Activated CD8-positive, alpha-beta T cell treated with anti-CD3 and anti-CD28 coated beads, Interleukin-2, amount 10 ng/mL, durations not matched to agents 7 days and 5 days (primary cell): ENCODE results near the gene MORF4L1. TPM values are rescaled to one million over a fixed set of nuclear protein-coding genes. Genes with fewer than 3 reads are reported as not detected.

Experiments
- ATAC-seq: fragments of 150-1000 bp; cut with Tn5 transposase; one replicate; pipeline ENCODE4 v1.10.0; 2021; ENCODE audit warnings: moderate library complexity
- CTCF ChIA-PET: fragments of 350-600 bp; sonication (Branson Sonifier 250); formaldehyde crosslinking; loops from one replicate; lab custom pipeline; 2021; ENCODE audit warnings: antibody characterized with exemption; lab: Charles Lee
- POLR2A ChIA-PET: fragments of 350-600 bp; sonication (Branson Sonifier 250); formaldehyde crosslinking; loops from one replicate; lab custom pipeline; 2021; ENCODE audit warnings: antibody characterized with exemption; lab: Charles Lee
- DNase-seq: peaks from one replicate; pipeline ENCODE4 v3.0.0-alpha.2; 2020
- H3K27ac Mint-ChIP-seq: one replicate; pipeline ENCODE4 v1.8.0; 2021; ENCODE audit warnings: mild to moderate bottlenecking, mixed read lengths
- H3K27me3 Mint-ChIP-seq: one replicate; pipeline ENCODE4 v1.8.0; 2021; ENCODE audit warnings: low read depth, mixed read lengths
- H3K36me3 Mint-ChIP-seq: one replicate; pipeline ENCODE4 v1.8.0; 2021; ENCODE audit warnings: low read depth, mixed read lengths
- H3K4me1 Mint-ChIP-seq: one replicate; pipeline ENCODE4 v1.8.0; 2021; ENCODE audit warnings: low read depth, mixed read lengths
- H3K4me3 Mint-ChIP-seq: one replicate; pipeline ENCODE4 v1.8.0; 2021; ENCODE audit warnings: mild to moderate bottlenecking, mixed read lengths
- H3K9me3 Mint-ChIP-seq: one replicate; pipeline ENCODE4 v1.8.0; 2022; ENCODE audit warnings: mixed read lengths; ENCODE audit not compliant: insufficient read depth
- total RNA-seq, 2 experiments: library from RNA; stranded (reverse); gene quantifications; one replicate each; pipeline ENCODE4 v1.2.3, GENCODE V29; 2021

Gene MORF4L1
- total RNA-seq, 2 experiments from 2014 or later = 243 to 244 TPM

DNA sequence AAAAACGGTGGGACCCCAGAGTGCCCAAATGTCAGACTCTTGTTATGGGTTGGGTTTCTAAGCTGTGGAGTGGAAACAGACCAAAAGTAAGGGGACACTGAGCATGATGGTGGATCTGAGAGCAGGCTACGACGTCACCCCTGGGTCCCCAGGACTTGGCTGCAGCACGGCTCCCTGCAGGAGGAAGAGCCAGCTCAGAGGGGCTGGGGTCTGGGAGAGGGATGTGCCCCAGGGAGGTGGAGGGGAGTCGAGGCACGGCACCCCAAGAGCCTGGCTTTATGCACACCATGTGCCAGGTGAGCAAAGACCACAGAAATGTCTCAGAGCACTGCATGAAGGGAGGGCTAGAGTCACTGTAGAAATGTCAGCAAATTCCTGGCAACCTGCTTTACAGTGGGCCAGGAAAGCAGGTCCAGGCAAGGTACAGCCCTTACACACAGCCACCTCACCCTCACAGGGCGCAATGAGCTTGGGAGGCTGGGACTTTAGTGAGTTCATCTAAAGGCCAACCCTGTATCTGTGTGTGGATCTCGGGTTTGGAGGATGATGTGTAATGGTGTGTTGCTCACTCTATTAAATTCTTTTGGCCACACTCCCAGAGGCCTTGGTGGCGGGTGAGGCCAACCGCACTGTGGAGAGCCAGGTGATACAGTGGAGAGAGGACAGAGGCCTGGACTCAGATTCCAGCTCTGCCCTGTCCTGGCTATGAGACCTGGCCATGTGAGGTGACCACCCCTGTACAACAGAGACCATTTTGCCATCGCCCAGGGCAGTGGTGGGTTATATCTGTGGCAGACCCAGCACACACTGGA is 58.1 kb downstream of the MORF4L1 start:
- DNase-seq = no peak
- peaks cover 2% of the 10 kb centered on the region for H3K4me1 Mint-ChIP-seq
- H3K4me3 Mint-ChIP-seq = no peak overlapping the region
- no peaks in the 10 kb centered on the region for H3K27me3 Mint-ChIP-seq
- ATAC-seq = peak; percentile 5
- POLR2A ChIA-PET = no interaction called here
- H3K9me3 Mint-ChIP-seq = no peaks in the 10 kb centered on the region
- CTCF ChIA-PET = no interaction called here
- H3K36me3 Mint-ChIP-seq = peaks cover 9% of the 10 kb centered on the region
- H3K27ac Mint-ChIP-seq = no peak overlapping the region

DNA sequence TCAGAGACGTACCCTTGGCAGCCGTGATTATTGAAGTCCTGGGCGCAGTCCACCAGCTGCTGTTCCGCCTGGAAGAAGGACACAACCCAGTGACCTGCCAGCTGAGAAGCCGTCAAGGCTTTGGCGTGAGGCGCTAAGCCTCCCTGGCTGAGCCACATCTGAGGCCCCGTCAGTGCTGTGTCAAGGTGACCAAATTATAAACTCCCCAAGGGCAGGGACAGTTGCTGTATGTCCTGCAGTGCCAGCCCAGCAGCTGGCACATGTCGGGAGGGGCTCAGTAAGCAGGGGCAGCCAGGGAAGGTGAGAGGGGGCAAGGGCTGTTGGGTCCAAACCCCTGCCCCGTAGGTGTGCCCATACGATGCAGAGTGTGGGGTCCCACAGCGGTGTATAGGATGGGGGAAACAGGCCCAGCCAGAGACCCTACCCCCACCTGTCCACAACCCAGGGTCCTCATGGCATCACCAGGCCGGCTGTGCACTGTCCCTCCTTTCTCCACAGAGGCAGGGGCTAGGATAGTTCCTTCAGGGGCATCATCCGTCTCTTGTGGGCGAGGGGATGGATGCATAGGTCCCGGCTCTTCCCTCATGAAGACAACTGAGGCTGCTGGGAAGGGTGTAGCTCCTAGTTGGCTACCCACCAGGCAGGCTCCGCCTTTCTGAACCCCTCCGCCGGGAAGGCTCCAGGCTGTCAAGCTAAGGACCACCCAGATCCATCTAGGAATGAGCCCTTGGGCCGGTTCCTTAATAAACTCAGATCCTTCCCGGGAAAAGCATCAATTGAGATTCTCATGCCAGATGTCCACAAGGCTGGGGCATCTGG is 59.0 kb downstream of the MORF4L1 start:
- H3K4me1 Mint-ChIP-seq = peaks cover 8% of the 10 kb centered on the region
- ChIA-PET POLR2A (interaction anchor here (0.6 kb wide), 1 partner anchor 514 kb away, joined by 3 read pairs; no protein-coding TSS in a partner anchor), CTCF (no interaction called here)
- DNase-seq (no peak), ATAC-seq (no peak)
- H3K4me3 Mint-ChIP-seq = no peak overlapping the region
- no peak overlapping the region for H3K27ac Mint-ChIP-seq
- H3K9me3 Mint-ChIP-seq = no peaks in the 10 kb centered on the region
- peaks cover 9% of the 10 kb centered on the region for H3K36me3 Mint-ChIP-seq
- H3K27me3 Mint-ChIP-seq = no peaks in the 10 kb centered on the region

DNA sequence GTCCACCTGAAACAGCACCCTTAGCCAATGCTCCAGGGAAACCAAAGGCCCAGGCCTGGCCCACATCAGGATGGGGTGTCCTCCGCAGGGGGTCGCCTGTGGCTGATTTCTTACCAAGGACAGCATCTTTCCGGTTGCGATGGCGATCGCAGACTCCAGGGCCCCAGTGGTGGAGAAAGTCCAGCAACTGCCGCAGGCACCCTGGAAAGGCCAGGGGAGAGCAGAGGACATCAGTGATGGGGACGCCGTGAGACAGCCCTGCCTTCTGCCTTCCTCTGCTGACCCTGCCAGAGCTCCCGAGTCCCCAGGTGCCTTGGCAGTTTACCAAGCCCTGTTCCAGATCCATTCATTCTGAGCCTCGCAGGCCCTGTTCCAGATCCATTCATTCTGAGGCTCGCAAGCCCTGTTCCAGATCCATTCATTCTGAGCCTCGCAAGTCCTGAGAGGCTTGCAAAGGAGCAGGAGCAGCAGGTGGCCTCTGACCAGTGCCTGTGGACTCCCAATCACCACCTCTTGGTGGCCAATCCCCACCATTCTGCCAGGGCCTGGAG is 59.6 kb downstream of the MORF4L1 start:
- DNase-seq = no peak
- H3K4me3 Mint-ChIP-seq = no peak overlapping the region
- ChIA-PET CTCF (no interaction called here), POLR2A (interaction anchor here (0.6 kb wide), 1 partner anchor 12 kb away, joined by 3 read pairs; no protein-coding TSS in a partner anchor)
- H3K27me3 Mint-ChIP-seq = no peaks in the 10 kb centered on the region
- peaks cover 15% of the 10 kb centered on the region for H3K4me1 Mint-ChIP-seq
- H3K36me3 Mint-ChIP-seq = peaks cover 12% of the 10 kb centered on the region
- H3K27ac Mint-ChIP-seq = no peak overlapping the region
- H3K9me3 Mint-ChIP-seq = no peaks in the 10 kb centered on the region
- ATAC-seq = no peak

DNA sequence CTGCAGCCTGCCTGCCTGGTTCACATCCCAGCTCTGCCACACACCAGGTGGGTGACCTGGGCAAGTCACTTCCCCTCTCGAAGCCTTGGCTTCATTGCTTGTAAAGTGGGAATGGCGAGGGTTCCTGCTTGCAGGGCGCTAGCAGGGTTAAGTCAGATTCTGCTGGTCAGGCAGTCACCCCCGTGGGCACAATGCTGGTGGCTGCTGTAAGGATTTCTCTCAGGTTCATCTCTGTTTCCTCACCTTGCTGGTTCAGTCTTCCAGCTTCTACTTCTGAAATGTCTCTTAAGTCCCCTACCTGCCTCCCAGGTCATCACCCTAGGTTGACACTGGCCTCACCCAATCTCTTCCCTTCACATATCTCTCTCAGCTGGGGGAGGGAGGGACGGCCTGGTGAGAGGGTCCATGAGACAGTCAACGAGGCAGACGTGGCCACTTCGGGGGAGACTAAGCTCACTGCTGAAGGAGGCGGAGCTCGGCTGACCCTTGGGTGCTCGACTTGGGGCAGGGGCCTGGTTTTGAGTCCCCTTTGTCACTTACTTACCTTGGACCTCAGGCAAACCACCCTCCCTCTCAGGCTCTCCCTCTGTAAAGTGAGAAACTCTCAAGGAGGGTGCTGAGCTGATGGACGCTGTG is 60.6 kb downstream of the MORF4L1 start:
- ChIA-PET CTCF (no interaction called here), POLR2A (interaction anchor here (0.6 kb wide), 1 partner anchor 13 kb away, joined by 3 read pairs; no protein-coding TSS in a partner anchor)
- H3K4me3 Mint-ChIP-seq = no peak overlapping the region
- H3K4me1 Mint-ChIP-seq = peaks cover 22% of the 10 kb centered on the region
- H3K27me3 Mint-ChIP-seq = peaks cover under 1% of the 10 kb centered on the region
- H3K36me3 Mint-ChIP-seq = peaks cover 12% of the 10 kb centered on the region
- no peak for ATAC-seq
- no peak overlapping the region for H3K27ac Mint-ChIP-seq
- DNase-seq = no peak
- no peaks in the 10 kb centered on the region for H3K9me3 Mint-ChIP-seq

DNA sequence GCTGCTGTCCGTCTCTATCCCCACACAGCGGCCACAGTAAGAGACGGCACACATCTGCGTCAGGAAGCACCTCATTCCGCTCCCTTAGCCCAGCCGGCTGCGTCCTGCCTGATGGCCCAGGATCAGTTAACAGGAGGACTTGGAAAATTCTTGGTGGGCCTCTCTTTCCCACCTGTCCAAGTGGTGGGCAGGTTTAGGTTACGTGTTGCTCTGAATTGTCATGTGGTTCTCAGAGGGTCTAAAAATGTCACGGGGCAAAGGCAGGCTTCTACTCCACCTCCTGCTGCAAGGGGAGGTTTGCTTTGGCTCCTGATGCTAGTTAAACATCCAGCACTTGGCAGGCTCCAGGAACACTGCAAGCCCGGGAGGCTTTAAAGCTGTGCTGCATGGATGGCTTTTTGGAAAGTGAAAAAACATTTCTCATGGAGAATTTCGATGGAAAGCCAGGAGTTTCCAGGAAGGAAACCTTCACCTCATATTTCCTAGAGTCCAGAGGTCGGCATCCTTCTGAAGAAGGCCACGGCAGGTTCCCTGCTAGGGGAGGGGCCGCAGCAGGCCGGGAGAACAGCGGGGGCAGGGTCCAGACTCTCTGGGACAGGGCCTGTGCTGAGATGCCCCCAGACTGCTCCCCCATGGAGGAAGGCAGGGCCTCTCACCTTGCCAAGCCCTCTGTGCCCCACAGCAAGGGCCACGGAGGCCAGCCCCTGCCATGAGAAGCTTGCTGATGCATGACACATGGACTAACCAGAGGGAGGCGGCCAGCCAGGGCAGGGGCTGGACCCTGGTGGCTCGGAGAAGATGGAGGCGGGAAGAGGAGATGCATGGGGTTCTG is 61.3 kb downstream of the MORF4L1 start:
- ATAC-seq = no peak
- H3K4me3 Mint-ChIP-seq = no peak overlapping the region
- no peak for DNase-seq
- H3K27ac Mint-ChIP-seq = no peak overlapping the region
- peaks cover 2% of the 10 kb centered on the region for H3K27me3 Mint-ChIP-seq
- H3K36me3 Mint-ChIP-seq = peaks cover 19% of the 10 kb centered on the region
- ChIA-PET POLR2A (no interaction called here), CTCF (no interaction called here)
- H3K4me1 Mint-ChIP-seq = peaks cover 29% of the 10 kb centered on the region
- H3K9me3 Mint-ChIP-seq = no peaks in the 10 kb centered on the region

DNA sequence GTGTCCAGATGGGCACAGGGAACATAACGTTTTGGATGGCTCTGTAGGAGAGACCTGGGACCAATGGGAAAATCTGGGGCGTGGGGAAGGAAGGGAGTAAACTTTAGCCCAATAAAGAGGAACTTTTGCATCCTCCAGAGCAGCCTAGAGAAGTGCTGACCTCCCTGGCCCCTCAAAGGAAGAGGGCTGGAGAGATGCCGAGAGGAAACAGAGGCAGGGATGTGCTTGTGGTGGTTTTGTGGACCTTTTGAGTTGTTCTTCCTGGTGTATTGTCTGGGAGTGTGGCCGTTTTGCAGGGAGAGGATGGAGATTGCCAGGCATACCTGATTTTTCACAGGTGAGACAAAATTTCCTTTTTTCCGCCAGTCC is 61.9 kb downstream of the MORF4L1 start:
- no peak for ATAC-seq
- H3K4me3 Mint-ChIP-seq = no peak overlapping the region
- peaks cover 21% of the 10 kb centered on the region for H3K36me3 Mint-ChIP-seq
- no peak overlapping the region for H3K27ac Mint-ChIP-seq
- CTCF ChIA-PET = no interaction called here
- H3K4me1 Mint-ChIP-seq = peaks cover 34% of the 10 kb centered on the region
- no peaks in the 10 kb centered on the region for H3K9me3 Mint-ChIP-seq
- no peak for DNase-seq
- POLR2A ChIA-PET = no interaction called here
- H3K27me3 Mint-ChIP-seq = peaks cover 2% of the 10 kb centered on the region

DNA sequence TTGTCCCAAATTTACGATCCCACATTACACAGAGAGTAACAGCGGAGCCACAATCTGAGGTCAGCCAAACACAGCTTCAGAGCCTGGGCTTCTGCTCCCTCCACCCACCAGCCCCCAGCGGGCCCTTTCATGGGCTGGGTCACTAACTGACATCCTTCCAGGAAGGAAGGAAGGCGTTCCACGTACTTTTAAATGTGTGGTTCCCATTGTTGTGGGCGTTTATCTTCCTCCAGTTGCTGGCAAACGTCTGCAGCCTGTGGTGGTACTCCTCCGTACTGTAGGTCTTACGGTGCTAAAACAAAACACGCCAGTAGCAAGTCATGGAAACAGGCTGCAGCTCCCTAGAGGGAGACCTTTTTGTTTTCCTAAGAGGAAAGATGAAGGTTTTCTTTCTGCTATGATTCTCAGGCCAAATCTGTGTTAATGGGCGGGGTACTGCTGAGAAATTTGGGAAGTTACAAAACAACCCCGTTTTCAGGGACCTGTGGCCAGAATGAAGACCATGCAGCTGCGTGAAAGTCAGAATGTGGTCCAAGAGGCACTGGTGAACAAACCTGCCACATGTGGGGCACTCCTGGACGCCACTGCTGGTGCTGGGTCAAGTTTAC is 64.5 kb downstream of the MORF4L1 start:
- ATAC-seq (peak; percentile 58), DNase-seq (peak; percentile 47)
- H3K4me1 Mint-ChIP-seq = peaks cover 39% of the 10 kb centered on the region
- peaks cover 2% of the 10 kb centered on the region for H3K27me3 Mint-ChIP-seq
- ChIA-PET POLR2A (no interaction called here), CTCF (interaction anchor here (0.6 to 1.4 kb wide), 2 partner anchors 27 to 524 kb away, joined by 4 read pairs; no protein-coding TSS in a partner anchor)
- H3K36me3 Mint-ChIP-seq = peaks cover 19% of the 10 kb centered on the region
- H3K4me3 Mint-ChIP-seq = peak overlapping the region; percentile 56
- no peaks in the 10 kb centered on the region for H3K9me3 Mint-ChIP-seq
- H3K27ac Mint-ChIP-seq = peak overlapping the region; percentile 80

DNA sequence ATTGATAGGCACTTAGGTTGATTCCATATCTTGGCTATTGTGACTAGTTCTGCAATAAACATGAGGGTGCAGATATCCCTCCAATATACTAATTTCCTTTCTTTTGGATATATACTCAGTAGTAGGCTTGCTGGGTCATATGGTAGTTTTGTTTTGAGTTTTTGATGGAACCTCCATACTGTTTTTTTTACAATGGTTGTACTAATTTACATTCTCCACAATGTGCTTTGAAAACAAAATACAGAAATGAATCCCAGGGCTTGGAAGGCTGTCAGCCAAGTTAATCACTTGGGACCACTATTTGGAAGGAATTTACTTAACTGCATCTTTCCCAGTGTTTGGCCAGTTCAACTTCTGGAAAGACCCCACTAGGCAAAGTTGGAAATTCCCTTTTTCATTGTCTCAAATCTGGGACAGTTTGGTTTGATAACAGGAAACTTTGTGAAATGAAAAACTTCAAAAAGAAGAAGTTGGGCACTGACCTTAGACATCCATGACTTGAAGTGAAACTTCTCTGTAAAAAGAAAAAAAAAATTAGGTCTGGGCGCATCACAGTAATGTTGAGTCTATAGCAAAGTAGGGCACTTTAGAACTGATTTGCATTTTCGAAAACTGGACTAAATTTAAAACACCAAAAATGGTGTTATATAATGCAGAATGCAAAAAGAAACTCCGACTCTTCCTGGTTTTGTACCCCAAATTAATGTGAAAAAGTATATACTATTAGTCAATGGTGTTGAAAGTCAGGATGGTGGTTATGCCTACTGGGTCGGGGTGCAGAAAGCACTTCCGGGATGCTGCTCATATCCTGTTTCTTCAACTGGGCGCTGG is 66.2 kb downstream of the MORF4L1 start:
- Mint-ChIP-seq H3K36me3 (peaks cover 19% of the 10 kb centered on the region), H3K9me3 (no peaks in the 10 kb centered on the region), H3K4me3 (no peak overlapping the region), H3K27me3 (peaks cover 9% of the 10 kb centered on the region), H3K4me1 (peaks cover 41% of the 10 kb centered on the region), H3K27ac (peak overlapping the region; percentile 71)
- POLR2A ChIA-PET = no interaction called here
- CTCF ChIA-PET = no interaction called here
- DNase-seq (peak; percentile 37), ATAC-seq (no peak)

DNA sequence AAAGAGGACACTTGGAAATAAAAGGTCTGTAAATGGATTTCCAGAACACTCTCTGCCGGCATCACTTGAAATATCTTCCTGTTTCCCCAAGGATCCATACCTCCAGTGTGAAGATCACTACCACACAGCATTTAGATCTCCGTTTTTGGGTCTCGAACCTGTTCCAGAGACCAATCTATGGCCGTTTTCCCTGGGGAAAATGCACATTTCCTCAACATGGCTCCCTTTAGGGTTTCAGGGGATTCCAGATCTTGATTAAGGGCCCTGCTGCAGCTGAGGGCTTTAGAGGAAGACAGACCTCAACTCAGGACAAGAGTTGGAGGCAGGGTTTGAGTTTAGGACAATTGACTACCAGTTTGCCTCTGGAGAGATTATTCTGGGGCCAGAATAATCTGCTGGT is 70.1 kb downstream of the MORF4L1 start:
- no peaks in the 10 kb centered on the region for H3K9me3 Mint-ChIP-seq
- no peak overlapping the region for H3K4me3 Mint-ChIP-seq
- CTCF ChIA-PET = no interaction called here
- H3K27me3 Mint-ChIP-seq = peaks cover 29% of the 10 kb centered on the region
- peaks cover 30% of the 10 kb centered on the region for H3K4me1 Mint-ChIP-seq
- ATAC-seq = no peak
- no peak for DNase-seq
- H3K36me3 Mint-ChIP-seq = peaks cover 11% of the 10 kb centered on the region
- POLR2A ChIA-PET = no interaction called here
- no peak overlapping the region for H3K27ac Mint-ChIP-seq

DNA sequence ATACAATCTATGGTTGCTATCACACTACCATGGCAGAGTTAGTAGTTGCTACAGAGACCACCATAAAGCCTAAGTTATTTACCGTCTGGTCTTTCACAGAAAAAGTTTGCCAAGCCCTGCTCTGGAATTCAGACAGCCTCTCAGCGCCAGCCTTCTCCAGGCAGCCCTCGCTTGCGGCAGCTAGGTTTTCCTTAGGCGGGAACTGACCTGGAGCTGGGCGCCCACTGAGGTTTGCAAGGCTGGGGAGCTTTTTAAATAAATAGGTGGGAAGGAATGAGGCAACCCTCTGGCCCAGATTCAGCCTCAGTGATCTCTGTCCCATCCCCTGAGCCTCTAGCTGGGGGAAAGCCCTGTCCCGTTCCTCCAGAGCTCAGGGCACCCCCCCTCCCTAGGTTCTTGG is 71.0 kb downstream of the MORF4L1 start:
- ATAC-seq = no peak
- H3K27ac Mint-ChIP-seq = no peak overlapping the region
- CTCF ChIA-PET = no interaction called here

More for the DNA sequence above, 71.0 kb downstream of the MORF4L1 start:
- DNase-seq = no peak
- H3K36me3 Mint-ChIP-seq = peaks cover 6% of the 10 kb centered on the region
- POLR2A ChIA-PET = no interaction called here
- peaks cover 22% of the 10 kb centered on the region for H3K4me1 Mint-ChIP-seq
- no peaks in the 10 kb centered on the region for H3K9me3 Mint-ChIP-seq
- peak overlapping the region; percentile 77 for H3K4me3 Mint-ChIP-seq
- H3K27me3 Mint-ChIP-seq = peaks cover 27% of the 10 kb centered on the region
